Mucosa of gallbladder (tissue), 1 donor: Measurements from ENCODE around the gene MR1. TPM values are rescaled to one million over a fixed set of nuclear protein-coding genes. Genes with fewer than 3 reads are reported as not detected.

Experiments used
- DNase-seq: peaks from one replicate; pipeline ENCODE4 v3.0.0-alpha.2; 2020; ENCODE audit warnings: low spot score
- total RNA-seq: library from RNA; stranded (reverse); gene quantifications from one replicate; pipeline ENCODE4 v1.2.1, GENCODE V29; 2021
- donor health status: DM: no; HTN: no; CAD: no.

Gene MR1
- total RNA-seq, 1 donor from 2014 or later = 26.9 TPM

DNA sequence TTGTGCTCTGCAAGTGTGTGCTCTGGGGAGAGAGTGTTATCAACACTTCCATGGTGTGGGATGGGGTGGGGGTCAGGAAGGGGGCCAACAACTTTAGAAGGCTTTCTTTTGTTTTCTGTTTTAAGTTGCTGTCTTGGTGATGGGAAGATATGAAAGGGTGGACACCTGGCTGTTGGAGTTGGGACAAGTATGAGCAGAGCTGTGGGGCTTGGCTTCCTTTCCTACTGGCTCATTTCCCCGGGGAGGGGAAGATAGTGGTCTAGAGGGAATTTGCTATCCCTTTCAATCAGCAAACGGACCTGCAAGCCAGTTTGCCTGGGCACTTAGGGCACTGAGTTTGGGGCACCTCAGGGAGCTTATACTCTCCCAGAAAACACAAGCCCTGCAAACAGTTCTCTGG lies 73.9 kb downstream of the MR1 start:
- DNase-seq = no peak

- DNase-seq = no peak
These were observed 74.6 kb downstream of the MR1 start for GRCh38 chr1:181108304-181108867.

DNA sequence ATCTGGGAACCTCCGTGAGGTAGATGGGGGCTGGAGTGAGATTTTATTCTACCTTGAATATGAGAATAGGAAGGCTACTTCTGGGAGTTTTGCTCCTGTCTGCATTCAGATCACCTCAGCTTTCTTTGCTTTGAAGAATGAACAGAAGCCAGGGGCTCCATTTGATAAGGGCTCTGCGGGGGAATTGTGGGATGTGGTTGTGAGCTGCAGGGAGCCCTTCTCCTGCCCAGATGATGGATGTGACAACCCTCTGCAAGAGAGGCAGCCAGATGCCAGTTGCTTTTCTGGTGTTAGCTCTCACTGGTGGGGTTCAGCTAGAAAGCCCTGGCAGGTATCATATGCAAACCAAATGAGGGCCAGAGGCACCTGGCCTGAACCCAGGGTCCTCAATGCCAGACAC lies 76.2 kb downstream of the MR1 start:
- DNase-seq = no peak

Other genes with a start within 250 kb of the MR1 start
- 7.7 TPM for gene KIAA1614, start 121.1 kb upstream of the MR1 start, total RNA-seq
- 20.3 TPM for gene STX6, start 11.1 kb upstream of the MR1 start, total RNA-seq
- 13.9 TPM for gene IER5, start 54.7 kb downstream of the MR1 start, total RNA-seq